Activated CD4-positive, alpha-beta T cell treated with anti-CD3 and anti-CD28 coated beads for 1 hour (primary cell): ENCODE results near the gene FPR2.
"Not testable (repeated sequence)": the region's sequence is repeated elsewhere in the genome, so short reads cannot be mapped to it uniquely, and the experiment has no call there.

Experiments used
- DNase-seq: peaks from one replicate; pipeline ENCODE4 v3.0.0-alpha.2; 2020

The FPR2 gene

DNA sequence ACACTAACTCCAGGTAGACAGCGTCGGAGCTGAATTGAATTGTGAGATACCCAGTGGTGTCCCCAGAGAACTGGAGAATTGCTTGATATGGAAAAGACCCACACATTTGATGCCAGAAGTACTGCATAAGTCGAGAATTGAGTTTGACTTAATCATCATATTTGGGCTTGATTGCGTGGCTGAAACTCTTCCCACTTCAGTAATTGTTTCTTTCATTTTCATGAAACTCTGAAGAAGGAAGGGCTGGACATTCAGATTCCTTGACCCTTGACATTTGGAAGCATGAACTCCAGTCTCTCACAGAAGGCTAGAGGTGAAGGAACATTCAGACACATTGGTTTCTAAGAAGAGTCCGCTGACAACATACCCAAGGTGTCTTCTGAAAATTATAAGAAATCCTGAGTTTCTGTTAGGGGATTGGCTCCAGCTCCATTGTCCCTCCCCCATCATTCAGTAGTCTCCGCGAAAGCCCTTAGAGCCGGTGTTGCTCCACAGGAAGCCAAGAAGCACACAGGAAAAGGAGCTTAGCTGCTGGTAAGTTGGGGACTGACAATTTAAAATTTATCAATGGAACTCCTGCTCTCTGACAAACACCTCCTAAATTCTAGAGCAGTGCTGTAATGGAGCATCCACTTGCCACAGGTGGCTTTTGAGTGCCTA, at the start of gene FPR2:
FPR2 (plus strand) TSS at position 484 of the 660 bp plus-strand sequence. CDS start 7,479 bp downstream, outside the sequence.
- DNase-seq, result no peak

- DNase-seq, result no peak
Measured at GRCh38 chr19:51711702-51712101, 49.3 kb upstream of the FPR2 start.

GRCh38 chr19:51712461-51713081, 48.4 kb upstream of the FPR2 start:
- no peak for DNase-seq

DNA sequence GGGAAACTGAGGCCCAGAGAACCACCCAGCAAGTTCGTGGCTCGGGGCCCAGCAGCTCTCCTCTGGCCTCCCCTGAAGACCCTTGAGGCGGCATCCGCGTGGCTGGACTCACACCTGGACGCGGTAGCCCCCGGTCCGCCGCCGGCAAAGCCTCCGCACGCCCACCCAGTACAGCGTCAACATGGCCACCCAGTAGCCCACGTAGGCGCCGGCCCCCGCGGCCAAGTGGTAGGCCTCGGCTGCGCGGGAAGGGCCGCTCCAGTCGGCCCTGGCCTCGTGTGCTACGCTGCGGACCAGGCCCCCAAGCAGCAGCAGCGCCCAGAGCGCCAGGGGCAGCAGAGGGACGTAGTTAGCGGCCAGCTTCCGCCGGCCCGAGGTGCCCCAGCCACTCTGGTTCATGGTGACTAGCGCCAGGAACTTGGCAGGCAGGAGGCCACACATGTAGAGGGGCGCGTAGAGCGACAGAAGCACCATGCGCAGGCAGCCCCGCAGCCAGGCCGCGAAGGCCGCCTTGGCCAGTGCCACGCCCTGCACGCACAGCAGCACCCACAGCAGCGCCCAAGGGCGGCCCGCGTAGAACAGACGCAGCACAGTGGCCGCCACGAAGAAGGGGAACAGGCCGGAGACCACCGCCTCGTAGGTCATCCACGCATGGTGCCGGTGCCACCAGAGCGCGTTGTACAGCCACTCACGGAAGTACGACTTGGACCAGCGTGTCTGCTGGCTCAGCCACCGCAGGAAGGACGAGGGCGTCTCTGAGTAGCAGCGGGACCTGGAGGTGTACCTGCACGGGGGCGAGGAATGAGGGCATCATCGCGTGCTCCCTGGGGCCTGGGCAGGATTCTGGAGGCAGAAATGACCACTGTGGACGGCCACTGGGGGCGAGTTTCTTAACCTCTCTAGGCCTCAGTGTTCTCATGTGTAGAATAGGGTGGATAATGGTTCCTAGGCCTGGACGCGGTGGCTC, 47.4 kb upstream of the FPR2 start:
- no peak for DNase-seq

- no peak for DNase-seq
Measured at GRCh38 chr19:51714848-51715247, 46.1 kb upstream of the FPR2 start.

DNA sequence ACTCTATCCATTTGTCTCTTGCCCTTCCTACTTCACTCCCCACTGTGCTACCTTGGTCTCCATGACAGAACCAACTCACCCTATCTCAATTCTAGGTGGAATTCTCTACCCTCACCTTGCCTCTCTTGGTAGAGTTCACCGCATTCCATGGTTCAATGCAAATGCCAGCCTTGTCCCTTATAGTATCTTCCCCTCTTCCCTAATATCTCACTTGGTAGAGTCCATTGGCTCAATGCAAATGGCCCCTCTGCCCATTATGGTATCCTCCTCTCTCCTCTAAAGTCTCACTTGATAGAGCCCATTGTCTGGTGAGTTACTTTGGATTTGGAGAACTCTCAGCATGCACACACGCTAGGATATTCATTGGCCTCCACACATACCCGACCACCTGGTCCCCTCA, 45.1 kb upstream of the FPR2 start:
- no peak for DNase-seq

DNA sequence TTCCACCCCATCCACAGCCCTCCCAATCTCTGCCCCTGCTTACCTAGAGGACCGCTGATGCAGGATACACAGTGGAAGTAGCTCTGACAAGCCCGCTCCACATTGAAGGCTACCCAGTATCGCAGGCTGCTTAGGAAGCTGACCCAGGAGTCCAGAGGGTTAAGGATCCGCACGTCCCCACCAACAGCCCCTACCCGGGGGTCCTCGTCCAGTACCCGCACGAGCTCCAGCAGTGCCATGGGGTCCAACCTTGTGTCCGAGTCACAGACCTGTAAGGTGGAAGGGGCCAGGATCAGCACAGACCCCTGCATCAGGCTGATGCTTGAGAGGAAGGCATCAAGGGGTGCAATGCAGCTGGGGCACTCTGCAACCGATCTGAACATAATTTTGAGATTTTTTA, 44.1 kb upstream of the FPR2 start:
- DNase-seq, result no peak

- DNase-seq, result no peak
Measured at GRCh38 chr19:51719251-51719988, 41.6 kb upstream of the FPR2 start.

DNA sequence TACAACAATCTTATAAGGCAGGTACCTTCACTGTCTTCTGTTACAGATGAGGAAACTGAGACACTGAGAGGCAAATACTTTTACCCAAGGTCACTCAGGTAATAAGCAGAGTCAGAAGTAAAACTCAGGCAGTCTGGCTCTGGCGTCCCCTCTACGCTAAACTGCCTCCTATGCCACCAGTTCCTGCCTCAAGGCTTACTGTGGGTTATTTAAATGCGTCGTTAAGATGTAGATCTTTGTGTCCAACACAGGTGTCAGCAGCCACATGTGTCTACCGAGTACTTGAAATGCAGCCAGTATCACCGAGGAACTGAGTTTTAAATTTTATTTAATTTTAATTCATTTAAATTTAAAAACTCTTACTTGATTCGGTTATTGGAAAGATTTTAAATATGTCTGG, 39.1 kb upstream of the FPR2 start:
- no peak for DNase-seq

DNA sequence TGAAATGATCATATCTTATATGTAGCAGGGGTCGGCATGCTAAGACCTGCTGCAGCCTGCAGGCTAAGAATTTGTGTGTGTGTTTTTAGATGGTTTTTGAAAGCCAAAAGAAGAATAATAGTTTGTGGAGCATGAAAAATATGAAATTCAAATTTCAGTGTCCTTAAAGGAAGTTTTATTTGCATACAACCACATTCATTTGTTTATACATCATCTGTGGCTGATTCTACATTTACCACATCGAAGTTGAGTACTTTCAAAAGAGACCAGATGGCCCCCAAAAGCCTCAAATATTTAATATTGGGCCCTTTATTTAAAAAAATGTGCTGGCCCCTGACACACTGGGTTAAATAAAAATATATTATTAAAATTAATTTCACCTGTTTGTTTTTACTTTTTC, 38.5 kb upstream of the FPR2 start:
- no peak for DNase-seq

GRCh38 chr19:51724543-51724942, 36.4 kb upstream of the FPR2 start:
- DNase-seq, result no peak

DNA sequence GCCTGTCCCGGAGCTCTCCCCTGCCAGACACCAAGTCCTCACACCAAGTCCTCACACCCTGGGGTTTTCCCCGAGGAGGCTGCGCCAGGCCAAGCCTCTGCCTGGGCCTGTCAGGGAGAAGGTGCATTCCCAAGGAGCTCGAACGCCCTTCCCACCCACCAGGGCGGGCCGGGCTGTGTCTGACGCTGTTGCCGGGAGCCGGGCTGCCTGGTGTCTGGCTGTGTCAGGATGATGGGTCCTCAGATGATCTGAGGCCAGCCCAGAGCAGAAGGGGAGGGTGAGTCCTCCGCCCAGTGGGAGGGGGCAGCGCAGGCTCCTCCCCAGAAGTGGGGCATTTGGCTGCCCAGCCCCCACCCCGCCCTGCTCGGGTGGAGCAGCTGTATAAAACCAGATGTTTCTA, 34.9 kb upstream of the FPR2 start:
- no peak for DNase-seq

DNA sequence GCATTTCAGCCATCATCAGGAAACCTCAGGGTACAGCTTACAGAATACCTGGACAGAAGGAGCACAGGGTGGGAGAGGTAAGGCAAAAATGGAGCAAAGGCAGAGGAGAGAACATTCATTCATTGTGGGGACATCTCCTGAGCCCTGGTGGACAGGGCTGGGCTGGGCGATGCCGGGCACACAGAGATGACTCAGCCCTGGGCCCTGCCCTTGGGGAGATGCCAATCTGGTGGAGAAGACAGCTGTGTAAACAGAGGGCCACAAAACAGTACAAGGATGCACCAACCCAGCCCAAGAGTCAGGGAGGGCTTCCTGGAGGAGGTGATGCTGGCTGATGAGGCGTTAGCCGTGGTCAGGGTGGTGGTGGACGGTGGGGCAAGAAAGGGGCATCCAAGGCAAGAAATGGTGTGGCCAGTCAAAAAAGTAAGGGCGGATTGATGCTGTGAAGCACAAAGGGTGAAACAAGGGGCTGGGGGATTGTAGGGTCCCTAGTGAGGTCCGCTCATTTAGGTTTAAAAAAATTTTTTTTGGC, 33.6 kb upstream of the FPR2 start:
- DNase-seq, result no peak

GRCh38 chr19:51729781-51730180, 31.2 kb upstream of the FPR2 start:
- DNase-seq, result no peak

DNA sequence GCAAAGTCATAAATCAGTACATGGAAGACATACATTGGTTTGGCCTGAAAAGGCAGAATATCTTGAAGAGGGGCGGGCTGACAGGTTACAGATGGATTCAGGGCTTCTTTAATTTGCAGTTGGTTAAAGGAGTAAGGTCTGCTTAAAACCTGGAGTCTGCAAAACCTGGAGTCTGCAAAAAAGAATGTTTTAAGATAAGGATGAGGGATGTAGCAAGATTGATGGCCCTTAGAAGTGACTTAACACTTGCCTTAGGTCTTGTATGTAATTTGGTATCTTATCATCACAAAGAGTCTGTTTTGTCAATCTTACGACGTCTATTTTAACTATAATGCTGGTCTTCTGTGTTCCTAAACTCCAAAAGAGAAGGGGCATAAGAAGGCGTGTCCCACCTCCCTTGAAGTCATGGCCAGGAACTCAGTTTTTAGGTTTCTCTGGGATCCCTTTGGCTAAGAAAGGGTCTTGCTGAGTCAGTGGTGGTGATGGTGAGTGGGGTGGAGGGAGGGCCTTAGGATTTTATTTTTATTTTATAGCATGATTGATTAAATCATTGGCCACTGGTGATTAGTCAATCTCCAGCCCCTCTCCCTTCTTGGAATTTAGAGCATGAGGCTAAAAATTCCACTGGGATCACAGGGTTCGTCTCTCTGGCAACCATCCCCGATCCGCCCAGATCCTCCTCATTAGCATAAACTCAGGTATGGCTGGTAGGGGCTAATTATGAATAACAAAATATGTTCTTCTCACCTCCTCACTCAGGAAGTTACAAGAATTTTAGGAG, 27.0 kb upstream of the FPR2 start:
- DNase-seq, result no peak

GRCh38 chr19:51735759-51736449, 25.1 kb upstream of the FPR2 start:
- DNase-seq, result no peak

DNA sequence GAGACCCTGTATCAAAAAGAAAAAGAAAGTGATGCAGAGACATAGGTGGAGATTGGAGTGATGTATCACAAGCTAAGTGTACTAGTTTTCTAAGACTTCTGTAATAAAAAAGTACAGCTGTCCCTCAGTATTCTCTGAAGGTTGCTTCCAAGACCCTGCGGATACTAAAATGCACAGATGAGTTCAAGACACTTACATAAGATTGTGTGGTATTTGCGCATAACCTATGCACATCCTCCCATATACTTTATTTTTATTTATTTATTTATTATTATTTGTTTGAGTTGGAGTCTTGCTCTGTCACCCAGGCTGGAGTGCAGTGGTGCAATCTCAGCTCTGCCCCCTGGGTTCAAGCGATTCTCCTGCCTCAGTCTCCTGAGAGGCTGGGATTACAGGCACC, 23.6 kb upstream of the FPR2 start:
- DNase-seq, result no peak

DNA sequence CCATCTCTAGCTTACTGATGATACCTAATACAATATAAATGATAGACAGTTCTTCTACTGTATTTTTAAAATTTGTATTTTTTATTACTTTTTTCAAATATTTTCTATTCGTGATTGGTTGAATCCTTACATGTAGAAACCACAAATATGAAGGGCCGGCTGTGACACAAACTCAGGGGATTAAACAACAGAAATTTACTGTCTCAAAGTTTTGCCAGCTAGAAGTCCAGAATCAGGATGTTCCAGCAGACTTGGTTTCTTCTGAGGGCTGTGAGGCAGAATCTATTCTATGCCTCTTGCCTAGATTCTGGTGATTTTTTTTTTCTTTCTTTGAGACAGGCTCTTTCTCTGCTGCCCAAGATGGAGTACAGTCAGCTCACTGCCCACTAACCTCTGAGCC, 23.1 kb upstream of the FPR2 start:
- no peak for DNase-seq

DNA sequence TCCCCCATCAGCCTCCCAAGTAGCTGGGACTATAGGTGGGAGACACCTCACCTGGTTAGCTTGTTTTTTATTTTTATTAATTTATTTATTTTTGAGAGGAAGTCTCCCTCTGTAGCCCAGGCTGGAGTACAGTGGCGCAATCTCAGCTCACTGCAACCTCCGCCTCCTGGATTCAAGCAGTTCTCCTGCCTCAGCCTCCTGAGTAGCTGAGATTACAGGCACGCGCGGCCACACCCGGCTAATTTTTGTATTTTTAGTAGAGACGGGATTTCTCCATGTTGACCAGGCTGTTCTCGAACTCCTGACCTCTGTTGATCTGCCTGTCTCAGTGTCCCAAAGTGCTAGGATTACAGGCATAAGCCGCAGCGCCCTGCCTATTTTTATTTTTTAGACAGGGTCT, 22.5 kb upstream of the FPR2 start:
- DNase-seq, result not testable (repeated sequence)

DNA sequence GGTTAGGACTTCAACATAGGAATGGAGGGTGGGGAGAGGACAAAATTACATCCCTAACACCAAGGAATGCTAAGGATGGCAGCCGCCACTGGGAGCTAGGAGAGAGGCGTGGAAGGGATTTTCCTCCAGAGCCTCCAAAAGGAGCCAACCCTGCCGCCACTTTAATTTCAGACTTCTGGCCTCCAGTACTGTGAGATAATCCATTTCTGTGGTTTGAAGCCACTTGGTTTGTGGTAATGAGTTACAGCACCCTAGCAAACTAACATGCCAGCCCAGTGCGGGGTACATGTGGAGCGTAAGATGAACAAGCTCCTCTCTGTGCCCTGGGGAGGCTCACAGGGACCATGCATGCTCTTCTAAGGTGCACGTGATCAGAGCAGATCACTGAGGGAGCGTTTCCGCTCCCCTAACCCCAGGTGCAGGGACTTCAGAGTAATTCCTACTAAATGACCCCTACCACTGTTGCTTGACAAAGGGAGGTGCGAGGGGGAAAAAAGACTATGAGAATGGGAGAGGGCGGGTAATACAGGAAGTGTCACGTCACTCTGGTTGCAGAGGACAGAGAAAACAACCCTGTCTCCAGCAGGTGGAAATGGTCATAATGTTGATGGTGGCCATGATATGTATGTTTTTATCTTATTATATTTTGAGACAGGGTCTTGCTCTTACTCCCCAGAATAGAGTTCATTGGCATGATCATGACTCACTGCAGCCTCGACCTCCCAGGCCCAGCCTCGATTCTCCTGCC, 21.3 kb upstream of the FPR2 start:
- DNase-seq, result no peak

DNA sequence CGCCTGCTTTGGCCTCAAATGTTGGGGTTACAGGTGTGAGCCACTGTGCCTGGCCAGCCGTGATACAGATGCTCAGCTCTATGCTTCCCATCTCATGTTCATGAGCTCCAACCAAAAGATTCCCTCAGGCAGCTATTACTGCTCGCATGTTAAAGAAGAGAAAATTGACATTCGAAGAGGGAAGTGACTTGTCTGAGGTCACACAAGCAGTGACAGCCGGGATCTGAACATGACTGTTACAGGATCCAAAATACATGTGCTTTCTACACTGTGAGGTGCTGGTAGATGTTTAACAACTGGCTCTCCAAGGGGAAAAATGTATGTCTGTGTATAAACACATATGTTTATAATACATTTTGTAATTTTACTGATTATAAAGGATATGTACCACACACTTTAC, 20.6 kb upstream of the FPR2 start:
- no peak for DNase-seq
